Kidney (tissue), 14 donors: ENCODE data around the gene MYOT. TPM values are rescaled to one million over a fixed set of nuclear protein-coding genes. Genes with fewer than 3 reads are reported as not detected.

Experiments used
- DNase-seq, 5 donors: peaks; one replicate each; pipeline ENCODE4 v3.0.0-alpha.2; 2013 to 2020
- FAIRE-seq: peaks from 2 replicates; lab custom pipeline; 2012; peaks lifted over from hg19 to GRCh38; lab: Jason Lieb, UNC
- H3K27ac ChIP-seq, 2 donors: one replicate each; pipeline ENCODE4 v1.7.0; 2013; ENCODE audit warnings: low read depth in 2 of 2, low read length in 2 of 2, inconsistent platforms in 1 of 2
- H3K27me3 ChIP-seq: one replicate; pipeline ENCODE4 v1.7.1; 2013; ENCODE audit warnings: low read length, inconsistent platforms; ENCODE audit not compliant: control insufficient read depth, insufficient read depth
- H3K36me3 ChIP-seq, 3 donors: one replicate each; pipeline versions ENCODE4 v1.7.0 to v1.7.1; 2013; ENCODE audit warnings: low read length in 3 of 3, control low read depth in 1 of 3, inconsistent platforms in 1 of 3; ENCODE audit not compliant: insufficient read depth in 3 of 3, control insufficient read depth in 2 of 3
- H3K4me1 ChIP-seq, 3 donors: one replicate each; pipeline versions ENCODE4 v1.7.0 to v1.7.1; 2013; ENCODE audit warnings: low read length in 3 of 3, inconsistent platforms in 1 of 3, low read depth in 1 of 3; ENCODE audit not compliant: control insufficient read depth in 2 of 3, insufficient read depth in 2 of 3
- H3K4me3 ChIP-seq, 3 donors: one replicate each; pipeline versions ENCODE4 v1.7.0 to v1.8.1; 2013; ENCODE audit warnings: low read length in 3 of 3, control low read depth in 1 of 3, inconsistent platforms in 1 of 3
- H3K9ac ChIP-seq, 3 donors: one replicate each; pipeline versions ENCODE4 v1.7.0 to v1.7.1; 2013; ENCODE audit warnings: low read length in 3 of 3, control low read depth in 1 of 3, inconsistent platforms in 1 of 3
- H3K9me3 ChIP-seq, 3 donors: one replicate each; pipeline versions ENCODE4 v1.7.0 to v1.7.1; 2013; ENCODE audit warnings: low read length in 3 of 3, control low read depth in 1 of 3, inconsistent platforms in 1 of 3; ENCODE audit not compliant: control insufficient read depth in 2 of 3, insufficient read depth in 1 of 3
- CTCF ChIP-seq: IDR thresholded peaks from 3 replicates; pipeline ENCODE4 v1.5.1; 2012; ENCODE audit warnings: mild to moderate bottlenecking, moderate library complexity, borderline replicate concordance; ENCODE audit not compliant: insufficient read depth; ENCODE audit errors: extremely low read depth
- intact Hi-C: fragments of 100-400 bp; cut with DNase I; formaldehyde crosslinking; loops from one replicate; pipeline ENCODE4 v1.11.1; 2022
- polyA plus RNA-seq: library from polyadenylated mRNA; stranded (reverse); fragments of 350-450 nt; fragmentation: Illumina TruSeq; extraction: RNeasy Lipid Tissue Mini Kit (QIAGEN cat#74804); gene quantifications from one replicate; pipeline ENCODE4 v1.2.3, GENCODE V29; 2014; ENCODE audit warnings: low read depth, low replicate concordance; ENCODE audit not compliant: insufficient read depth
- total RNA-seq: library from RNA; stranded (reverse); fragmentation: NEBNext Ultra II Directional; extraction: Animal tissue kit (Norgen Biotek cat#: 25700); gene quantifications from one replicate; pipeline ENCODE4 v1.2.1, GENCODE V29; 2021
- donor health status: control.
- donor health status: control.
- donor health status: control.
- donor health status: control.
- donor health status: control.
- donor health status: DM: yes; HTN: yes; CAD: no.
- donor health status: Normal renal cell carcinoma (clear cell type).

MYOT gene
- total and polyA plus RNA-seq, 2 donors from 2014 or later = 0.94 to 2.3 TPM

GRCh38 chr5:137828664-137829063, 39.0 kb upstream of the MYOT start:
- intact Hi-C loops = no loop called here
- H3K9me3 ChIP-seq = peaks cover 0 to 2% (median 0%) of the 10 kb centered on the region in 3 donors
- DNase-seq (no peak), FAIRE-seq (no peak)
- no peaks in the 10 kb centered on the region for H3K36me3 ChIP-seq
- H3K27me3 ChIP-seq = no peaks in the 10 kb centered on the region
- H3K4me1 ChIP-seq = no peaks in the 10 kb centered on the region
- H3K4me3 ChIP-seq = no peak overlapping the region
- H3K27ac ChIP-seq = no peak overlapping the region
- no peak overlapping the region for H3K9ac ChIP-seq
- no peak for TF ChIP-seq CTCF

GRCh38 chr5:137831105-137831504, 36.6 kb upstream of the MYOT start:
- Histone ChIP-seq H3K27ac (no peak overlapping the region), H3K4me3 (no peak overlapping the region), H3K4me1 (no peaks in the 10 kb centered on the region), H3K27me3 (no peaks in the 10 kb centered on the region), H3K9me3 (peaks cover 0 to 2% (median 0%) of the 10 kb centered on the region in 3 donors), H3K36me3 (no peaks in the 10 kb centered on the region), H3K9ac (no peak overlapping the region)
- FAIRE-seq (no peak), DNase-seq (no peak)
- intact Hi-C loops = no loop called here
- no peak for TF ChIP-seq CTCF

GRCh38 chr5:137831526-137831925, 36.1 kb upstream of the MYOT start:
- Histone ChIP-seq H3K4me3 (no peak overlapping the region), H3K4me1 (no peaks in the 10 kb centered on the region), H3K36me3 (no peaks in the 10 kb centered on the region), H3K9ac (no peak overlapping the region), H3K27ac (no peak overlapping the region), H3K9me3 (peaks cover 0 to under 1% (median 0%) of the 10 kb centered on the region in 3 donors), H3K27me3 (no peaks in the 10 kb centered on the region)
- TF ChIP-seq CTCF = no peak
- DNase-seq (no peak), FAIRE-seq (no peak)
- intact Hi-C loops = no loop called here

- no peaks in the 10 kb centered on the region for H3K9me3 ChIP-seq
- no peak for TF ChIP-seq CTCF
- H3K36me3 ChIP-seq = no peaks in the 10 kb centered on the region
- H3K4me1 ChIP-seq = no peaks in the 10 kb centered on the region
- H3K27ac ChIP-seq = no peak overlapping the region
- intact Hi-C loops = no loop called here
- no peak overlapping the region for H3K9ac ChIP-seq
- no peak overlapping the region for H3K4me3 ChIP-seq
- no peak for DNase-seq
- H3K27me3 ChIP-seq = no peaks in the 10 kb centered on the region
- FAIRE-seq = no peak
Measured at GRCh38 chr5:137832416-137832815, 35.2 kb upstream of the MYOT start.
